Measurements from ENCODE around the gene TRIM66. TPM values are rescaled to one million over a fixed set of nuclear protein-coding genes. Genes with fewer than 3 reads are reported as not detected.

Gene TRIM66
- total and polyA plus RNA-seq, 2 donors (not counting 3 experiments of a cell fraction or from before 2014, with no cell fraction given) = 5.5 to 11.7 TPM

DNA sequence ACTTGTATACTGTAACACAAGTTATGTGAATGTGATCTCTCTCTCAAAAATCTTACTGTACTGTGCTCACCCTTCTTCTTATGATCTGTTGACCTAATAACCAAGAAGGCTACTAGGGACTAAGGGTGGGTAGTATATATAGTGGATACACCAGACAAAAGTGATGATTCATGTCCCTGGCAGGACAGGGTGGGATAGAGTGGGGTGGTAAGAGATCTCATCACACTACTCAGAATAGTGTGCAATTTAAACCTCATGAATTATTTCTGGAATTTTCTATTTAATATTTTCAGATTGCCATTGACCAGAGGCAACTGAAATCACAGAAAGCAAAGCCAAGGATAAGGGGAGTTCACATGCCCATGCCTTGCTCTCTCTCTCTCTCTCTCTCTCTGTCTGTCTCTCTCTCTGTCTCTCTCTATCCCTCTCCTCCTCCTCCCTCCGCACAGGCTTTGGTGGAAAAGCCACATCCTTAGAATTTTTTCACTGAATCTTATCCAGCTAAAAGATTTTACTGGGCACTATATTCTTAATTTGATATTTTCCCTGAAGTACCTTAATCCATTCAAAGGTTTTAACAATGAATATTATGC, 76.4 kb downstream of the TRIM66 start:
- H3K27me3 ChIP-seq (ENCODE audit: control insufficient read depth in 2 of 2, insufficient read depth in 2 of 2, low read length in 2 of 2) = peaks cover 0 to 1% of the 10 kb centered on the region in 2 experiments
- dilution Hi-C loops (cut with MboI; ENCODE audit: extremely low pct_ligation_motif_present, low sequenced_read_pairs) = no loop called here
- FAIRE-seq = no peak
- intact Hi-C loops (cut with micrococcal nuclease) = no loop called here
- H3K4me1 ChIP-seq (ENCODE audit: control insufficient read depth, extremely low read depth, insufficient read depth, low read length) = no peaks in the 10 kb centered on the region
- no peaks in the 10 kb centered on the region for H3K36me3 ChIP-seq (ENCODE audit: control insufficient read depth in 2 of 2, extremely low read depth in 1 of 2, insufficient read depth in 2 of 2, low read length in 2 of 2)
- H3K4me2 ChIP-seq (ENCODE audit: insufficient read depth, low read length) = no peak overlapping the region
- BruUV-seq (replicated peaks) = no TSS peak
- no peak overlapping the region for H3K27ac ChIP-seq (ENCODE audit: insufficient read depth, low read depth, low read length)
- ChIA-PET CTCF (no interaction called here), POLR2A (no interaction called here)
- H3K9me1 ChIP-seq (replicated peaks; ENCODE audit: control insufficient read depth, extremely low read depth, insufficient read depth, low read length) = no peaks in the 10 kb centered on the region
- no peak overlapping the region for H3K9ac ChIP-seq (replicated peaks; ENCODE audit: extremely low read depth, insufficient read depth, low read length)
- no peaks in the 10 kb centered on the region for H4K20me1 ChIP-seq (replicated peaks; ENCODE audit: control insufficient read depth, extremely low read depth, insufficient read depth, low read length)
- TF ChIP-seq GATA2 (IDR thresholded peaks at IDR 0.05; ENCODE audit: insufficient read depth, insufficient read length, low read depth, low read length) (no peak), JUN (IDR thresholded peaks at IDR 0.05; ENCODE audit: borderline replicate concordance, insufficient read depth, insufficient read length, low read depth) (no peak), MYC (IDR thresholded peaks at IDR 0.05; ENCODE audit: low read depth, low read length) (no peak), EZH2 (IDR thresholded peaks at IDR 0.05; ENCODE audit: borderline replicate concordance, low read depth, low read length, severe bottlenecking) (no peak), FOS (IDR thresholded peaks at IDR 0.05; ENCODE audit: borderline replicate concordance, insufficient read depth, low read length) (no peak), POLR2AphosphoS5 (IDR thresholded peaks at IDR 0.05; ENCODE audit: insufficient read depth, low read depth, low read length) (no peak), POLR2A (IDR thresholded peaks at IDR 0.05; ENCODE audit: low read depth, low read length) (no peak)
- TF ChIP-seq, protein P1, sequence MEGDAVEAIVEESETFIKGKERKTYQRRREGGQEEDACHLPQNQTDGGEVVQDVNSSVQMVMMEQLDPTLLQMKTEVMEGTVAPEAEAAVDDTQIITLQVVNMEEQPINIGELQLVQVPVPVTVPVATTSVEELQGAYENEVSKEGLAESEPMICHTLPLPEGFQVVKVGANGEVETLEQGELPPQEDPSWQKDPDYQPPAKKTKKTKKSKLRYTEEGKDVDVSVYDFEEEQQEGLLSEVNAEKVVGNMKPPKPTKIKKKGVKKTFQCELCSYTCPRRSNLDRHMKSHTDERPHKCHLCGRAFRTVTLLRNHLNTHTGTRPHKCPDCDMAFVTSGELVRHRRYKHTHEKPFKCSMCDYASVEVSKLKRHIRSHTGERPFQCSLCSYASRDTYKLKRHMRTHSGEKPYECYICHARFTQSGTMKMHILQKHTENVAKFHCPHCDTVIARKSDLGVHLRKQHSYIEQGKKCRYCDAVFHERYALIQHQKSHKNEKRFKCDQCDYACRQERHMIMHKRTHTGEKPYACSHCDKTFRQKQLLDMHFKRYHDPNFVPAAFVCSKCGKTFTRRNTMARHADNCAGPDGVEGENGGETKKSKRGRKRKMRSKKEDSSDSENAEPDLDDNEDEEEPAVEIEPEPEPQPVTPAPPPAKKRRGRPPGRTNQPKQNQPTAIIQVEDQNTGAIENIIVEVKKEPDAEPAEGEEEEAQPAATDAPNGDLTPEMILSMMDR (IDR thresholded peaks at IDR 0.05; ENCODE audit: extremely low read depth in 1 of 2, insufficient read depth in 1 of 2, low read depth in 1 of 2, low read length in 2 of 2) = no peak
- TF ChIP-seq, protein P2, sequence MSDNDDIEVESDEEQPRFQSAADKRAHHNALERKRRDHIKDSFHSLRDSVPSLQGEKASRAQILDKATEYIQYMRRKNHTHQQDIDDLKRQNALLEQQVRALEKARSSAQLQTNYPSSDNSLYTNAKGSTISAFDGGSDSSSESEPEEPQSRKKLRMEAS (IDR thresholded peaks at IDR 0.05; ENCODE audit: insufficient read depth, insufficient read length) = no peak
- DNase-seq (ENCODE audit: low read depth, low spot score) = no peak
- H2AFZ ChIP-seq (ENCODE audit: low read depth, low read length) = no peak overlapping the region
- no peaks in the 10 kb centered on the region for H3K9me3 ChIP-seq (replicated peaks; ENCODE audit: control insufficient read depth, insufficient read depth, low read length)
- no peaks in the 10 kb centered on the region for H3K79me2 ChIP-seq (ENCODE audit: control insufficient read depth, insufficient read depth, low read length)
- no peak overlapping the region for H3K4me3 ChIP-seq (replicated peaks in 1 of 3; ENCODE audit: insufficient read depth in 1 of 3, low read depth in 1 of 3, low read length in 3 of 3)

Data from endothelial cell of umbilical vein (primary cell).